ENCODE results near the gene ATOSB. TPM values are rescaled to one million over a fixed set of nuclear protein-coding genes. Genes with fewer than 3 reads are reported as not detected.

The ATOSB gene, protein sequence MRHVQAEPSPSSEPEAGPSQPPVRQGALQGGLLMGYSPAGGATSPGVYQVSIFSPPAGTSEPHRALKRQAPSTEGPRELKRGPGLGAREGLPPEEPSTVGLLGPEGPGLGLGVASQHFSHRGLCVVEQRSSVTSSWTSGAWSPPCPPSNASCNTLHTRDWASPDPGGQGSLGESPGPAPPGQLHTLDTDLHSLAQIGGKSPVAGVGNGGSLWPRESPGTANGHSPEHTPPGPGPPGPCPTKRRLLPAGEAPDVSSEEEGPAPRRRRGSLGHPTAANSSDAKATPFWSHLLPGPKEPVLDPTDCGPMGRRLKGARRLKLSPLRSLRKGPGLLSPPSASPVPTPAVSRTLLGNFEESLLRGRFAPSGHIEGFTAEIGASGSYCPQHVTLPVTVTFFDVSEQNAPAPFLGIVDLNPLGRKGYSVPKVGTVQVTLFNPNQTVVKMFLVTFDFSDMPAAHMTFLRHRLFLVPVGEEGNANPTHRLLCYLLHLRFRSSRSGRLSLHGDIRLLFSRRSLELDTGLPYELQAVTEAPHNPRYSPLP
- 17.4 and 18.3 TPM in 2 replicates for total RNA-seq
- 16.1 and 18.7 TPM in 2 replicates for polyA plus RNA-seq

DNA sequence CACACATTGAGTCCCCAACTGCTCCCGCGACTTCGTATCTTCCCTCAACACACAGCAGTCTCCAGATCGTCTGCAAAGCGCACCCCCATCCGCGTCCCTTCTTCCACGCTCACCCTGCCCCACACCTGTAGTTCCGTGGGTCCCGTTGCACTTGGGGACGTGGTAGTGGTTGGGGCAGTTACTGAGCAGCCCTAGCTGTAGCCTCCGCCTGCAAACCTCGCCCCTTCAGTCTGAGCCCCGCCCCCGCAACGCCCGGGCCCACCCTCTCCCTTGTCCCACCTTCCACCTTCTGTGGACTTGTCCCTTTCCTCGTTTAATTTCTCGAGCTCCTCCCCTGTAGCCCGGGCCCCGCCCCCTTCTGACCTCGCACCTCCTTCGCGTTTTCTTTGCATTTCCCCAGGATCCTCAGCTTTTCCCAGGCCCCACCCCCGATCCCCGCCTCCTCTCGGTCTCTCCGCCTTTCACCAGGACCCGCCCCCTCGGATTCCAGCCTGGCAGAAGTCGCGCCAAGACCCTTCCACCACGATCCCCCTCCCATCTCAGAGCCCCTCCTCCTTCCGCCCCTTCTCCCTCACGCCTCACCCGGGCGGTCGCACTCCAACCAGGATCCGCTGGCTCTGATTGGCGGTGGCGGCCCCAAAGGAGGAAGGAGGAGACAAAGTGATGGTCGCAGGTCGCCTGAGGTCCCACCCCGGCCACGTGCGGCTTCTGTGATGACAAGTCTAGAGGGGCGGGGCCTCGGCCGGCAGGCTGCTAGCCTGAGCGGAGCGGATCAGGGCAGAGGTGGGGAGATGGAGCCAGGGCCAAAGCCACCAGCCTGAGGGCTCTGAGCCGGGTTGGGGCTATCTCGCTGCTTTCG is at the start of gene ATOSB:
ATOSB (minus strand) TSS at position 183 of the 859 bp plus-strand sequence. CDS start 7,588 bp downstream, outside the sequence.
- no peaks in the 10 kb centered on the region for H3K36me3 ChIP-seq (replicated peaks; ENCODE audit: insufficient read depth, low read depth)
- H2AFZ ChIP-seq, result peak within 1 kb of the TSS; percentile 50
- peak within 1 kb of the TSS; percentile 94 for H3K27ac ChIP-seq
- TF ChIP-seq EZH2phosphoT487 (IDR thresholded peaks at IDR 0.05; ENCODE audit: low read depth, severe bottlenecking, unreplicated experiment) (no peak), EZH2 (IDR thresholded peaks at IDR 0.05; ENCODE audit: borderline replicate concordance) (no peak)
- TF ChIP-seq, protein P1, sequence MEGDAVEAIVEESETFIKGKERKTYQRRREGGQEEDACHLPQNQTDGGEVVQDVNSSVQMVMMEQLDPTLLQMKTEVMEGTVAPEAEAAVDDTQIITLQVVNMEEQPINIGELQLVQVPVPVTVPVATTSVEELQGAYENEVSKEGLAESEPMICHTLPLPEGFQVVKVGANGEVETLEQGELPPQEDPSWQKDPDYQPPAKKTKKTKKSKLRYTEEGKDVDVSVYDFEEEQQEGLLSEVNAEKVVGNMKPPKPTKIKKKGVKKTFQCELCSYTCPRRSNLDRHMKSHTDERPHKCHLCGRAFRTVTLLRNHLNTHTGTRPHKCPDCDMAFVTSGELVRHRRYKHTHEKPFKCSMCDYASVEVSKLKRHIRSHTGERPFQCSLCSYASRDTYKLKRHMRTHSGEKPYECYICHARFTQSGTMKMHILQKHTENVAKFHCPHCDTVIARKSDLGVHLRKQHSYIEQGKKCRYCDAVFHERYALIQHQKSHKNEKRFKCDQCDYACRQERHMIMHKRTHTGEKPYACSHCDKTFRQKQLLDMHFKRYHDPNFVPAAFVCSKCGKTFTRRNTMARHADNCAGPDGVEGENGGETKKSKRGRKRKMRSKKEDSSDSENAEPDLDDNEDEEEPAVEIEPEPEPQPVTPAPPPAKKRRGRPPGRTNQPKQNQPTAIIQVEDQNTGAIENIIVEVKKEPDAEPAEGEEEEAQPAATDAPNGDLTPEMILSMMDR (IDR thresholded peaks at IDR 0.05; ENCODE audit: poor library complexity), result no peak
- H3K27me3 ChIP-seq, result no peaks in the 10 kb centered on the region
- peaks cover 20% of the 10 kb centered on the region for H3K79me2 ChIP-seq
- no peaks in the 10 kb centered on the region for H4K20me1 ChIP-seq (ENCODE audit: insufficient read depth, poor library complexity, severe bottlenecking)
- WGBS (ENCODE audit: low lambda C conversion rate, missing lambda C conversion rate), result 2% methylated on average over 43 of the region's 54 CpGs
- H3K9me2 ChIP-seq (replicated peaks; ENCODE audit: insufficient read depth), result no peaks in the 10 kb centered on the region
- H3K9me3 ChIP-seq (ENCODE audit: low read depth), result no peaks in the 10 kb centered on the region
- H3K4me1 ChIP-seq (ENCODE audit: insufficient read depth), result peaks cover 7% of the 10 kb centered on the region
- peak within 1 kb of the TSS; percentile 37 for H3K4me3 ChIP-seq
- DNase-seq (ENCODE audit: low spot score), result peak; percentile 98
- peak within 1 kb of the TSS; percentile 94 for H3K4me2 ChIP-seq

DNA sequence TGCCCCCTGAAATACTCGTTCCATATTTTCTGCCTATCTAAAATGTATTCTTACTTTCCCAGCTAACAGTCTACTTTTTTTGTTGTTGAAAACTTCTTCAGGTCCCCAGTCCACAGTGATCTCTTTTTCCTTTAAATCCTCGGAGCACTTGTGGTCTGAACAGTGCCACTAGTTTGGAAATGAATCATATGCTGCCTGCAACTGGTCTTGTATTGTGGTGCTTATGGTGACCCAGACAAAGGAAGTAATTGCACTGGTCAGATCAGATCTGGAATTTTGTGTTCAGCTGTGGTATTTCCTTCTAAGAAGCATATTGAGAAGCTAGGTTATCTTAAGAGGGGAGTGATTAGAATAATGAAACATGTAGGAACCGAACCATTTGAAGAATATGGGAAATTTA is 49.0 kb upstream of the ATOSB start:
- Histone ChIP-seq H3K27me3 (no peaks in the 10 kb centered on the region), H3K27ac (no peak overlapping the region), H4K20me1 (ENCODE audit: insufficient read depth, poor library complexity, severe bottlenecking) (no peaks in the 10 kb centered on the region), H3K4me3 (no peak overlapping the region), H3K4me1 (ENCODE audit: insufficient read depth) (peaks cover 11% of the 10 kb centered on the region), H3K79me2 (peaks cover 51% of the 10 kb centered on the region), H2AFZ (no peak overlapping the region), H3K4me2 (no peak overlapping the region), H3K9me3 (ENCODE audit: low read depth) (no peaks in the 10 kb centered on the region), H3K9me2 (replicated peaks; ENCODE audit: insufficient read depth) (no peaks in the 10 kb centered on the region), H3K36me3 (replicated peaks; ENCODE audit: insufficient read depth, low read depth) (no peaks in the 10 kb centered on the region)
- no peak for DNase-seq (ENCODE audit: low spot score)
- WGBS (ENCODE audit: low lambda C conversion rate, missing lambda C conversion rate), result 80% methylated on average over 3 of the region's 3 CpGs
- TF ChIP-seq EZH2phosphoT487 (IDR thresholded peaks at IDR 0.05; ENCODE audit: low read depth, severe bottlenecking, unreplicated experiment) (no peak), EZH2 (IDR thresholded peaks at IDR 0.05; ENCODE audit: borderline replicate concordance) (no peak)
- TF ChIP-seq, protein P1 (IDR thresholded peaks at IDR 0.05; ENCODE audit: poor library complexity), result no peak

DNA sequence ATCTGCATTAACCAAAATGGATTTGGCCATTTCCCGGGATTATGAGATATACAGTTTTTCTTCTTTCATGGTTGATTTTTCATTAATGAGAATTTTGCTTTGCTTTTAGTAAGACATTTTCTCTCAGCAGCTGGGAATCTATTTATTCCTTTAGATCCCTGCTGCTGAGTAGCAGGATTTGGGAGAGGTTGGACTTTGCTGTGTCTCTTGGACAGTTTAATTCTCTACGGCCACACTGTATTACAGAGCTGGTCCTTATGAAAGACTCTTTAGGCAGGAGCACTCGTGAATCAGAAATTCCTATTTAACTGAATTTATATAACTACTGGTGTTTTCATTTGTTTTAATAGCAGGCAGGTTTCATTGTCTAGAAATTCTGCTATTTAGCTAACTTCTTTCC is 47.8 kb upstream of the ATOSB start:
- Histone ChIP-seq H3K4me1 (ENCODE audit: insufficient read depth) (peaks cover 11% of the 10 kb centered on the region), H3K9me3 (ENCODE audit: low read depth) (no peaks in the 10 kb centered on the region), H4K20me1 (ENCODE audit: insufficient read depth, poor library complexity, severe bottlenecking) (no peaks in the 10 kb centered on the region), H2AFZ (no peak overlapping the region), H3K9me2 (replicated peaks; ENCODE audit: insufficient read depth) (no peaks in the 10 kb centered on the region), H3K27me3 (no peaks in the 10 kb centered on the region), H3K4me3 (no peak overlapping the region), H3K79me2 (peaks cover 47% of the 10 kb centered on the region), H3K27ac (peak overlapping the region; percentile 89), H3K36me3 (replicated peaks; ENCODE audit: insufficient read depth, low read depth) (no peaks in the 10 kb centered on the region), H3K4me2 (peak overlapping the region; percentile 83)
- WGBS (ENCODE audit: low lambda C conversion rate, missing lambda C conversion rate), result 79% methylated on average over 3 of the region's 3 CpGs
- no peak for DNase-seq (ENCODE audit: low spot score)
- no peak for TF ChIP-seq EZH2 (IDR thresholded peaks at IDR 0.05; ENCODE audit: borderline replicate concordance)

Measured in hepatocyte (in vitro differentiated cells).